Vagina (tissue), 2 donors: ENCODE results near the gene FAF1. TPM values are rescaled to one million over a fixed set of nuclear protein-coding genes. Genes with fewer than 3 reads are reported as not detected.

Experiments
- DNase-seq, 2 donors: peaks; one replicate each; pipeline ENCODE4 v3.0.0-alpha.2; 2017; ENCODE audit errors: extremely low spot score in 2 of 2
- H3K27ac ChIP-seq: fragments of 200-600 bp; sonication (generic); one replicate; pipeline ENCODE4 v1.5.1; 2019
- H3K27me3 ChIP-seq: fragments of 200-600 bp; sonication (generic); one replicate; pipeline ENCODE4 v1.5.1; 2019
- H3K36me3 ChIP-seq, 2 donors: fragments of 200-600 bp; sonication (generic); one replicate each; pipeline ENCODE4 v1.5.1; 2017 to 2019
- H3K4me1 ChIP-seq: fragments of 200-600 bp; sonication (generic); one replicate; pipeline ENCODE4 v1.5.1; 2019
- H3K4me3 ChIP-seq, 2 donors: fragments of 200-600 bp; sonication (generic); 1 replicate in 1 of 2; 2 replicates in 1 of 2; pipeline ENCODE4 v1.5.1; 2016 to 2019
- H3K9me3 ChIP-seq: fragments of 200-600 bp; sonication (generic); one replicate; pipeline ENCODE4 v1.5.1; 2019
- CTCF ChIP-seq, 3 experiments: fragments of 450-650 bp in 2 of 3; fragments of 200-600 bp in 1 of 3; sonication (generic) in 1 of 3; IDR thresholded peaks; one replicate each; pipeline ENCODE4 v1.5.1; 2017 to 2019; ENCODE audit warnings: antibody characterized with exemption in 3 of 3, mild to moderate bottlenecking in 2 of 3, moderate library complexity in 2 of 3
- POLR2A ChIP-seq, 2 donors: fragments of 450-650 bp; IDR thresholded peaks; one replicate each; pipeline ENCODE4 v1.6.1; 2017; ENCODE audit warnings: antibody characterized with exemption in 2 of 2, mild to moderate bottlenecking in 2 of 2, moderate library complexity in 2 of 2
- POLR2AphosphoS5 ChIP-seq, 2 donors: sonication (generic); formaldehyde crosslinking; IDR thresholded peaks; one replicate each; pipeline ENCODE4 v1.9.0; 2017; ENCODE audit warnings: antibody characterized with exemption in 2 of 2, mild to moderate bottlenecking in 2 of 2, low read depth in 1 of 2; ENCODE audit not compliant: insufficient read depth in 1 of 2
- intact Hi-C: fragments of 100-400 bp; cut with DNase I; formaldehyde crosslinking; loops from one replicate; pipeline ENCODE4 v1.15.1; 2023
- total RNA-seq: library from RNA; depleted of rRNA; stranded (reverse); fragments of >200 nt; gene quantifications from one replicate; pipeline ENCODE4 v1.2.3, GENCODE V29; 2016

FAF1 gene
- total RNA-seq, 1 donor from 2014 or later, result 40.0 TPM

GRCh38 chr1:50968821-50969610 is 8.9 kb upstream of the FAF1 start:
- no peak for DNase-seq
- H3K27ac ChIP-seq, result peak overlapping the region; percentile 97
- H3K9me3 ChIP-seq, result no peaks in the 10 kb centered on the region
- peaks cover 14% of the 10 kb centered on the region for H3K4me1 ChIP-seq
- H3K4me3 ChIP-seq, result peak overlapping the region; percentile 57 to 74
- TF ChIP-seq POLR2A (IDR thresholded peaks at IDR 0.05) (no peak), POLR2AphosphoS5 (IDR thresholded peaks at IDR 0.05; ENCODE audit: insufficient read depth in 1 of 2, low read depth in 1 of 2) (no peak), CTCF (IDR thresholded peaks at IDR 0.05) (no peak)
- H3K27me3 ChIP-seq, result no peaks in the 10 kb centered on the region
- intact Hi-C loops, result no loop called here
- H3K36me3 ChIP-seq, result no peaks in the 10 kb centered on the region

GRCh38 chr1:50968158-50968820 is 8.2 kb upstream of the FAF1 start:
- no peaks in the 10 kb centered on the region for H3K9me3 ChIP-seq
- H3K4me3 ChIP-seq, result peak overlapping the region; percentile 57 to 74
- no peak for DNase-seq
- H3K4me1 ChIP-seq, result peaks cover 14% of the 10 kb centered on the region
- H3K27me3 ChIP-seq, result no peaks in the 10 kb centered on the region
- peak overlapping the region; percentile 97 for H3K27ac ChIP-seq
- peak in 1 of 2 donors; percentile 78 for TF ChIP-seq POLR2A (IDR thresholded peaks at IDR 0.05)
- peak in 2 of 3 experiments; percentile 1 to 46 for TF ChIP-seq CTCF (IDR thresholded peaks at IDR 0.05)
- peak in 1 of 2 donors; percentile 93 for TF ChIP-seq POLR2AphosphoS5 (IDR thresholded peaks at IDR 0.05; ENCODE audit: insufficient read depth in 1 of 2, low read depth in 1 of 2)
- H3K36me3 ChIP-seq, result no peaks in the 10 kb centered on the region
- intact Hi-C loops, result no loop called here

GRCh38 chr1:50967416-50968157 is 7.5 kb upstream of the FAF1 start:
- intact Hi-C loops, result no loop called here

GRCh38 chr1:50966991-50967390 is 6.9 kb upstream of the FAF1 start:
- Histone ChIP-seq H3K27me3 (no peaks in the 10 kb centered on the region), H3K27ac (peak overlapping the region; percentile 97), H3K4me3 (peak overlapping the region in 1 of 2 donors; percentile 74), H3K36me3 (no peaks in the 10 kb centered on the region), H3K9me3 (no peaks in the 10 kb centered on the region), H3K4me1 (peaks cover 14% of the 10 kb centered on the region)
- intact Hi-C loops, result no loop called here
- DNase-seq, result no peak
- TF ChIP-seq POLR2A (IDR thresholded peaks at IDR 0.05), result no peak
- TF ChIP-seq POLR2AphosphoS5 (IDR thresholded peaks at IDR 0.05; ENCODE audit: insufficient read depth in 1 of 2, low read depth in 1 of 2), result no peak
- TF ChIP-seq CTCF (IDR thresholded peaks at IDR 0.05), result no peak

More at GRCh38 chr1:50967416-50968157, 7.5 kb upstream of the FAF1 start:
- no peaks in the 10 kb centered on the region for H3K36me3 ChIP-seq
- DNase-seq, result no peak
- peak overlapping the region; percentile 57 to 74 for H3K4me3 ChIP-seq
- H3K9me3 ChIP-seq, result no peaks in the 10 kb centered on the region
- no peaks in the 10 kb centered on the region for H3K27me3 ChIP-seq
- peaks cover 14% of the 10 kb centered on the region for H3K4me1 ChIP-seq
- peak overlapping the region; percentile 97 for H3K27ac ChIP-seq
- TF ChIP-seq CTCF (IDR thresholded peaks at IDR 0.05) (no peak), POLR2A (IDR thresholded peaks at IDR 0.05) (no peak), POLR2AphosphoS5 (IDR thresholded peaks at IDR 0.05; ENCODE audit: insufficient read depth in 1 of 2, low read depth in 1 of 2) (no peak)
